HEK293T (cell line): ENCODE data around the gene THAP5.

Source experiments
- CTCF ChIA-PET: fragments of 350-600 bp; formaldehyde crosslinking; extraction: SDS; loops from one replicate; lab custom pipeline; 2021; ENCODE audit warnings: antibody characterized with exemption, inconsistent platforms; lab: Yijun Ruan, JAX
- POLR2A ChIA-PET: fragments of 350-600 bp; formaldehyde crosslinking; extraction: SDS; loops from one replicate; lab custom pipeline; 2020; ENCODE audit warnings: antibody characterized with exemption, inconsistent platforms; lab: Yijun Ruan, JAX
- DNase-seq: peaks from one replicate; pipeline ENCODE4 v3.0.0; 2012; ENCODE audit warnings: mixed read lengths; ENCODE audit errors: extremely low spot score
- ARNT ChIP-seq: fragments of 450-650 bp; IDR thresholded peaks from 2 replicates; pipeline ENCODE4 v1.6.1; 2017; ENCODE audit warnings: mild to moderate bottlenecking
- BHLHE40 ChIP-seq: fragments of 450-650 bp; IDR thresholded peaks from 2 replicates; pipeline ENCODE4 v1.6.1; 2016; ENCODE audit warnings: mild to moderate bottlenecking, moderate library complexity, borderline replicate concordance
- CTBP1 ChIP-seq: fragments of 450-650 bp; IDR thresholded peaks from 2 replicates; pipeline ENCODE4 v1.6.1; 2016; ENCODE audit warnings: borderline replicate concordance
- ELF4 ChIP-seq: fragments of 450-650 bp; IDR thresholded peaks from 2 replicates; pipeline ENCODE4 v1.6.1; 2017; ENCODE audit warnings: antibody characterized with exemption
- FOXA1 ChIP-seq: fragments of 450-650 bp; IDR thresholded peaks from 2 replicates; pipeline ENCODE4 v1.6.1; 2016; ENCODE audit warnings: mild to moderate bottlenecking
- FOXK2 ChIP-seq: fragments of 450-650 bp; IDR thresholded peaks from 2 replicates; pipeline ENCODE4 v1.6.1; 2016; ENCODE audit warnings: mild to moderate bottlenecking
- FOXM1 ChIP-seq: fragments of 450-650 bp; IDR thresholded peaks from 2 replicates; pipeline ENCODE4 v1.6.1; 2017; ENCODE audit warnings: mild to moderate bottlenecking, borderline replicate concordance
- HDGF ChIP-seq: fragments of 450-650 bp; IDR thresholded peaks from 2 replicates; pipeline ENCODE4 v1.6.1; 2017; ENCODE audit warnings: antibody characterized with exemption, borderline replicate concordance
- L3MBTL2 ChIP-seq: fragments of 450-650 bp; conservative IDR thresholded peaks from 2 replicates; pipeline ENCODE4 v1.6.1; 2016; ENCODE audit warnings: mild to moderate bottlenecking
- LEF1 ChIP-seq: fragments of 450-650 bp; IDR thresholded peaks from 2 replicates; pipeline ENCODE4 v1.6.1; 2017; ENCODE audit warnings: mild to moderate bottlenecking, borderline replicate concordance
- NFRKB ChIP-seq: fragments of 450-650 bp; IDR thresholded peaks from 2 replicates; pipeline ENCODE4 v1.6.1; 2016; ENCODE audit warnings: mild to moderate bottlenecking, moderate library complexity
- SP1 ChIP-seq: fragments of 450-650 bp; IDR thresholded peaks from 2 replicates; pipeline ENCODE4 v1.6.1; 2017
- SUZ12 ChIP-seq: fragments of 450-650 bp; IDR thresholded peaks from 2 replicates; pipeline ENCODE4 v1.6.1; 2016; ENCODE audit warnings: mild to moderate bottlenecking
- TARDBP ChIP-seq: fragments of 450-650 bp; IDR thresholded peaks from 2 replicates; pipeline ENCODE4 v1.6.1; 2016
- ZNF384 ChIP-seq: fragments of 450-650 bp; IDR thresholded peaks from 2 replicates; pipeline ENCODE4 v1.6.1; 2016
- TF ChIP-seq, protein P1 (sequence below): fragments of 450-650 bp; IDR thresholded peaks from 2 replicates; pipeline ENCODE4 v1.6.1; 2016

The THAP5 gene

DNA sequence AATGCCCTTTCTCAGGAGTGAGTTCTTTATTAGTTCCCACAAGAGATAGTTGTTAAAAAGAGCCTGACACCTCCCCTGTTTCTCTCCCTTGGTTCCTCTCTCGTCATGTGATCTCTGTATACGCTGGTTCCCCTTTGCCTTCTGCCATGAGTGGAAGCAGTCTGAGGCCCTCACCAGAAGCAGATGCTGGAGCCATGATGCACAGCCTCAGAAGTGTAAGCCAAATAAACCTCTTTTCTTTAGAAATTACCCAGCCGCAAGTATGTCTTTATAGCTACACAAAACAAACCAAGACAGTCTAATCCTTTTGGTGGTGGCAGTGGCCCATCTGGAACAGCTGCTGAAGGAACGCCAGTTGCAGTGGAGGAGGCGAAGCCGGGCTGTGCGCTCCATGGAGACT lies 9.4 kb upstream of the THAP5 start:
- no peak for DNase-seq
- CTCF ChIA-PET = no interaction called here
- POLR2A ChIA-PET = no interaction called here
- no peak for TF ChIP-seq SUZ12
- no peak for TF ChIP-seq NFRKB
- no peak for TF ChIP-seq CTBP1
- TF ChIP-seq ZNF384 = no peak
- TF ChIP-seq FOXA1 = no peak
- TF ChIP-seq FOXK2 = no peak
- no peak for TF ChIP-seq TARDBP
- no peak for TF ChIP-seq ELF4
- TF ChIP-seq, protein P1, sequence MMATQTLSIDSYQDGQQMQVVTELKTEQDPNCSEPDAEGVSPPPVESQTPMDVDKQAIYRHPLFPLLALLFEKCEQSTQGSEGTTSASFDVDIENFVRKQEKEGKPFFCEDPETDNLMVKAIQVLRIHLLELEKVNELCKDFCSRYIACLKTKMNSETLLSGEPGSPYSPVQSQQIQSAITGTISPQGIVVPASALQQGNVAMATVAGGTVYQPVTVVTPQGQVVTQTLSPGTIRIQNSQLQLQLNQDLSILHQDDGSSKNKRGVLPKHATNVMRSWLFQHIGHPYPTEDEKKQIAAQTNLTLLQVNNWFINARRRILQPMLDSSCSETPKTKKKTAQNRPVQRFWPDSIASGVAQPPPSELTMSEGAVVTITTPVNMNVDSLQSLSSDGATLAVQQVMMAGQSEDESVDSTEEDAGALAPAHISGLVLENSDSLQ = no peak
- no peak for TF ChIP-seq BHLHE40
- TF ChIP-seq L3MBTL2 = no peak
- no peak for TF ChIP-seq LEF1
- no peak for TF ChIP-seq HDGF
- no peak for TF ChIP-seq ARNT

DNA sequence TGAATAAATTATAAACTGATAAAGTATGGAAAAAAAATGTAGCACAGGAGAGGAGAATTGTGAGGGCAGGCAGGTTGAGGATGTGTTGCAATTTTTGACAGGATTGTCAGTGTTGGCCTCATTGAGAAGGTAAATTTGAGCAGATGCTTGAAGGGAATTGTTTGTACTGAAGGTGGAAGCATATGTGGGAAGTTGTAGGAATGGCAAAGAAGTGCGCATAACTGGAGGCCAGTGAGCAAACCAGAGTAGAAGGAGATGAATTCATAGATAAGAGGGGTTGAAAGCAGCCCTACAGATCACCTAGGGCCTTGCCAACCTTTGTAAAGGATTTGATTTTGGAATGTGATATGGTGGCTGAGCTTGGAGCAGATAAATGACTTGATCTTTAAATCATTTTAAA lies 6.6 kb upstream of the THAP5 start:
- POLR2A ChIA-PET = no interaction called here
- TF ChIP-seq TARDBP = no peak
- no peak for TF ChIP-seq ZNF384
- no peak for TF ChIP-seq ELF4
- no peak for TF ChIP-seq NFRKB
- TF ChIP-seq FOXK2 = no peak
- TF ChIP-seq BHLHE40 = no peak
- TF ChIP-seq, protein P1 = no peak
- no peak for TF ChIP-seq SUZ12
- TF ChIP-seq FOXM1 = no peak
- TF ChIP-seq L3MBTL2 = no peak
- no peak for TF ChIP-seq HDGF
- no peak for TF ChIP-seq ARNT
- TF ChIP-seq LEF1 = no peak
- TF ChIP-seq SP1 = no peak
- TF ChIP-seq FOXA1 = no peak
- no peak for TF ChIP-seq CTBP1
- no peak for DNase-seq
- CTCF ChIA-PET = no interaction called here

DNA sequence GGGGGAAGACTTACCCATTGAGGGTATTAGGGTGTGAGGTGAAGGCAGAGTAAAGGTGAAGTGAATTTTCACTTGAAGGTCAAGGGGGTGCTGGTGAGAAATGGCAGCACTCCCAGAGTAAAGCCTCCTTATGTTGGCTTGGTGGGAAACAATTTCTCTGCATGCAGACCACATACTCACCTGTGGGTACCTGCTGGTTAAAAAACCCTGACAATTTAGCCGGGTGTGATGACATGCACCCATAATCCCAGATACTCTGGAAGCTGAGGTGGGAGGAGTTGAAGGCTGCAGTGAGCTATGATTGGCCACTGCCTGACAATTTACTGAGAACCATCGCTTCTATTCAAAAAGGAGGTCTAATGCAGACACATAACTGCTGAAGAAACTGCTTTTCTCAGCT lies 5.7 kb upstream of the THAP5 start:
- ChIA-PET POLR2A (no interaction called here), CTCF (no interaction called here)
- DNase-seq = no peak
- TF ChIP-seq FOXA1 (no peak), LEF1 (no peak), CTBP1 (no peak), FOXK2 (no peak), SUZ12 (no peak), BHLHE40 (no peak), L3MBTL2 (no peak), ARNT (no peak), TARDBP (no peak), FOXM1 (no peak), NFRKB (no peak), HDGF (no peak), ZNF384 (no peak), ELF4 (no peak)
- TF ChIP-seq, protein P1 = no peak

DNA sequence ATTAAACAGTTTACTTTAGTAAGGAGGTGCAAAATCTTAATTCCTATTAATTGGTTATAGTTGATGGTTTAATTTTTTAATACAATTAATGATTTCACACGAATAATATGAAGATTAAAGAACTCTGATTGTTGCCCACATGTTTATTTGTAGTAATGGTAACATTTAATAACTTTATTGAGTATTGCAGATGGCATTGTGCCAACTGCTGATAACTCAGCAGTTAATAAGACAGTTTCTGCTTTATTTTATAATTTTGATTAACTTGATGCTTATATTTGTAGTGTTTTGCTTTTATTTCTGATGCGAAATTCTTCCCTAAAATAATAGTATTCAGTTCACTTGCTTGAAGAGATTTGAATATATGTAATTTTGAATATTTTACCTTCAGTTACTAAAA lies 3.0 kb upstream of the THAP5 start:
- TF ChIP-seq FOXM1 (no peak), BHLHE40 (no peak), LEF1 (no peak), SP1 (no peak), FOXA1 (no peak)
- POLR2A ChIA-PET = interaction anchor here (0.9 kb wide), 1 partner anchor 48 kb away, joined by 3 read pairs; no protein-coding TSS in a partner anchor
- no peak for DNase-seq
- CTCF ChIA-PET = no interaction called here

DNA sequence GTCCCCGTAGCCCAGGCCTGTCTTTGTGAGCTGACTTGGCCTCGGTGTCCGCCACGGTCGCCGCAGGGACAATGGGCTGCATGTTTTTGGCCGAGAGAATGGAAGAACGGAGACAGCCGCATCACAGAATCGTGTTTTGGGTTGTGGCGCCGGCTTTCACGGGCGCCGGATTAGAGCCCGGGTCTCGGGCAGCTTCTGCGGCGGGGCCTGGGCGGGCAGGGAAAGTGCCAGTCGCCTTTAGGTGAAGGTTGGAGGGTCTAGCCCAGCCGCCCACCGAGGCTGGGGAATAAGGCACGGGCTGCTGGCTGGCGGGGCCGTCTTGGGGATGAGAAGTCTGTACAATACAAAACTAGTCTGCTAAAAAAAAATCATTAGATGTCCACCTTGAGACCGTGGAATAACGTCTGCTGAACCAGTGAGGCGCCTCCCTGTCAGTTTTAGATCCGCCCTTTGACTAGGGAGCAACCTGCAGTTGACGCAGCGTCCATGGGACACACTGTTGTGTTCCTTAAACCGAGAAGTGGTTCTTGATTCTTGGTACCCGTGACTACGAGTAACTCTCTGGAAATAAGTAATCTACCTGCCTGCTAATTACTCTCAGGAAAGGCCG lies 745 bp upstream of the THAP5 start:
- peak; percentile 36 for DNase-seq
- ChIA-PET POLR2A (interaction anchor here (0.8 to 2.1 kb wide), 7 partner anchors 9 to 77 kb away, joined by 3 to 29 read pairs (median 4); partner anchors contain the start of gene PNPLA8), CTCF (no interaction called here)
- TF ChIP-seq FOXM1 = no peak
- TF ChIP-seq LEF1 = no peak

DNA sequence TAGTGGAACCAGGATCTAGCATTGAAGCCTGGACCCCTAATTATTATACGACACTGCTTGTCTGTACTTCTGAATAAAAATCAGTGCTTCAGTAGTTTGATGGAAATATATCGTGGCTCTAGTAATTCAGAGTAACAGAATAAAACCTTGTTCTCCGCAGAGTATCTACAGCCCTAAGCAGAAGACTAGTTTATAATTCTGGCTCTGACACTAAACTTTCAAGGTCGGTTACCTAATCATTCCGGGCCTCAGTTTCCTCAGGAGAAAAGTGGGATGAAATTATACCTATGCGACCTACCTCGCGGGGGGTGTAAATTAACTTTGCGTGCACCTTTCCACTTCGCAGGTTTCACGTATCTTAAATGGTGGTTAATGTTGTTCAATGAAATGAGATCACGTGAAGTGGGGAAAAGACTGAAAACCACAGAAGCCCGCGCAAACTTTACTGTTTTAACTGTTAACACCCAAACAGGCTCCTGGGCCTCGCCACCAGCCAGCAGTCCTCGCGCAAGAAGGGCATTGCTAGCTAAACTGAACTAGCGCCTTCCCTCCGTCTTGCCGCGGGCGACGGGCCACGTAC lies 615 bp downstream of the THAP5 start:
- CTCF ChIA-PET = no interaction called here
- POLR2A ChIA-PET = interaction anchor here (2.1 kb wide), 1 partner anchor 43 kb away, joined by 29 read pairs; the partner anchor contains the start of gene PNPLA8
- DNase-seq = no peak
- TF ChIP-seq SUZ12 = no peak
- no peak for TF ChIP-seq BHLHE40
- TF ChIP-seq LEF1 = no peak
- TF ChIP-seq FOXK2 = no peak
- TF ChIP-seq FOXA1 = no peak
- TF ChIP-seq L3MBTL2 = no peak
- TF ChIP-seq CTBP1 = no peak
- no peak for TF ChIP-seq ELF4
- TF ChIP-seq HDGF = no peak
- TF ChIP-seq, protein P1 = no peak
- no peak for TF ChIP-seq NFRKB
- TF ChIP-seq FOXM1 = no peak
- TF ChIP-seq TARDBP = no peak
- no peak for TF ChIP-seq ARNT
- no peak for TF ChIP-seq SP1
- no peak for TF ChIP-seq ZNF384
